ENCODE data around the gene SLC2A6. TPM values are rescaled to one million over a fixed set of nuclear protein-coding genes. Genes with fewer than 3 reads are reported as not detected.

SLC2A6 gene
- total and polyA plus RNA-seq, 2 donors (not counting 1 experiment from before 2014, with no cell fraction given) = 7.6 to 9.1 TPM

DNA sequence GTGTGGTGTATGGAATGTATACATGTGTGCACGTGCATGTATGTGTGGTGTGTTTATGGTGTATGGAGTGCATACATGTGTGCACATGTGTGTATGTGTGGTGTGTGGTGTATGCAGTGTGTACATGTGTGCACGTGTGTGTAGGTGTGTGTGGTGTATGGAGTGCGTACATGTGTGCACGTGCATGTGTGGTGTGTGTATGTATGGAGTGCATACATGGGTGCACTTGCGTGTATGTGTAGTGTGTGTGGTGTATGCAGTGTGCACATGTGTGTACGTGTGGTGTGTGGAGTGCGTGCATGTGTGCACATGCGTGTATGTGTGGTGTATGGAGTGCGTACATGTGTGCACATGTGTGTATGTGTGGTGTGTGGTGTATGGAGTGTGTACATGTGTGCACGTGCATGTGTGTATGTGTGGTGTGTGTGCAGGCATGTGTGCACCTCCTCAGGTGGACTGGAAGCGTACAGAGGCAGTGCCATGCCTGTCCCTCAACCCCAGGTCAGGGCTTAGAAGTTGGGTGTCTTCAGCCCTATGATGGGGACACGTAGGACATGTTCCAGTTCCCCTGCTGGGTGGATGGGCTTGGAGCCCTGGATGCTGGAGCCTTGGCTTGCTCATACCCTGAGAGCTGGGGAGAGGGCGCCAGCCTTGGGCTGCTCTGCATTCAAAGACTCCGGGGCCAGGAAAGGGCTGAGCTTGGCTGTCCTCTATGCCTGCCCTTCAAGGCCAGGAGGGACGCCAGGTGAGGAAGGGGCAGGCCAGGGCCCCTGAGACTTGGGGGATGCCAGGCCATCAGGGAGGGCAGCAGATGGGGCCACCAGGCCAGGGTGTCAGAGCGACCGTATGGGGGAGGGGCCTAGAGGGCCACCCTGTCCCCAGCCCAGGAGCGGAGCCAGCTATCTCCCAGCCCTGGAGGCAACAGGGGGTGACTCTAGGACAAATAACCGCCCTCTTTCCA lies 33.6 kb upstream of the SLC2A6 start:
- peaks cover 5% of the 10 kb centered on the region for H3K27me3 ChIP-seq (ENCODE audit: control insufficient read depth, insufficient read depth, low read length)
- no peak overlapping the region for H2AFZ ChIP-seq (ENCODE audit: low read length)
- H3K36me3 ChIP-seq (ENCODE audit: control insufficient read depth, insufficient read depth, low read length) = no peaks in the 10 kb centered on the region
- H3K9me3 ChIP-seq (ENCODE audit: control insufficient read depth, insufficient read depth, low read depth, low read length) = peaks cover 3% of the 10 kb centered on the region
- H3K4me2 ChIP-seq (ENCODE audit: extremely low read depth, insufficient read depth, low read length) = no peak overlapping the region
- H3K4me1 ChIP-seq (ENCODE audit: control insufficient read depth, extremely low read depth, insufficient read depth, low read length) = no peaks in the 10 kb centered on the region
- no peaks in the 10 kb centered on the region for H3K79me2 ChIP-seq (ENCODE audit: control insufficient read depth, insufficient read depth, low read length)
- no peak overlapping the region for H3K4me3 ChIP-seq (replicated peaks in 1 of 4; ENCODE audit: control extremely low read depth in 1 of 4, insufficient read depth in 1 of 4, low read depth in 3 of 4, low read length in 4 of 4)
- TF ChIP-seq, protein P1, sequence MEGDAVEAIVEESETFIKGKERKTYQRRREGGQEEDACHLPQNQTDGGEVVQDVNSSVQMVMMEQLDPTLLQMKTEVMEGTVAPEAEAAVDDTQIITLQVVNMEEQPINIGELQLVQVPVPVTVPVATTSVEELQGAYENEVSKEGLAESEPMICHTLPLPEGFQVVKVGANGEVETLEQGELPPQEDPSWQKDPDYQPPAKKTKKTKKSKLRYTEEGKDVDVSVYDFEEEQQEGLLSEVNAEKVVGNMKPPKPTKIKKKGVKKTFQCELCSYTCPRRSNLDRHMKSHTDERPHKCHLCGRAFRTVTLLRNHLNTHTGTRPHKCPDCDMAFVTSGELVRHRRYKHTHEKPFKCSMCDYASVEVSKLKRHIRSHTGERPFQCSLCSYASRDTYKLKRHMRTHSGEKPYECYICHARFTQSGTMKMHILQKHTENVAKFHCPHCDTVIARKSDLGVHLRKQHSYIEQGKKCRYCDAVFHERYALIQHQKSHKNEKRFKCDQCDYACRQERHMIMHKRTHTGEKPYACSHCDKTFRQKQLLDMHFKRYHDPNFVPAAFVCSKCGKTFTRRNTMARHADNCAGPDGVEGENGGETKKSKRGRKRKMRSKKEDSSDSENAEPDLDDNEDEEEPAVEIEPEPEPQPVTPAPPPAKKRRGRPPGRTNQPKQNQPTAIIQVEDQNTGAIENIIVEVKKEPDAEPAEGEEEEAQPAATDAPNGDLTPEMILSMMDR (conservative IDR thresholded peaks at IDR 0.05 in 1 of 2, IDR thresholded peaks at IDR 0.05 in 1 of 2; ENCODE audit: low read depth in 1 of 2, low read length in 2 of 2) = no peak
- TF ChIP-seq EZH2 (IDR thresholded peaks at IDR 0.05; ENCODE audit: low read length, missing control alignments) = no peak
- no peak for DNase-seq (ENCODE audit: low read depth in 2 of 2)
- no peak overlapping the region for H3K27ac ChIP-seq (ENCODE audit: insufficient read depth, low read length)
- no peaks in the 10 kb centered on the region for H4K20me1 ChIP-seq (ENCODE audit: control insufficient read depth, extremely low read depth, insufficient read depth, low read length)
- H3K9ac ChIP-seq (ENCODE audit: insufficient read depth, low read length) = no peak overlapping the region

DNA sequence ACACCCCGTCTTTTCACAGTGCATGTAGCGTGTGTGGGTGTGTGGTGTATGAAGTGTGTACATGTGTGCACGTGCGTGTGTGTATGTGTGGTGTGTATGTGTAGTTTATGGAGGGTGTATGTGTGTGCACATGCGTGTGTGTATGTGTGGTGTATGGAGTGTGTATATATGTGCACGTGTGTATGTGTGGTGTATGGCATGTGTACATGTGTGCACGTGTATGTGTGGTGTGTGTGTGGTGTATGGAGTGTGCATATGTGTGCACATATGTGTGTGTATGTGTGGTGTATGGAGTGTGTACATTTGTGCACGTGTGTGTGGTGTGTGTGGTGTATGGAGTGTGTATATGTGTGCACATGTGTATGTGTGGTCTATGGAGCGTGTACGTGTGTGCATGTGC lies 32.7 kb upstream of the SLC2A6 start:
- Histone ChIP-seq H3K4me1 (ENCODE audit: control insufficient read depth, extremely low read depth, insufficient read depth, low read length) (peaks cover 3% of the 10 kb centered on the region), H3K4me3 (replicated peaks in 1 of 4; ENCODE audit: control extremely low read depth in 1 of 4, insufficient read depth in 1 of 4, low read depth in 3 of 4, low read length in 4 of 4) (no peak overlapping the region), H4K20me1 (ENCODE audit: control insufficient read depth, extremely low read depth, insufficient read depth, low read length) (no peaks in the 10 kb centered on the region), H3K4me2 (ENCODE audit: extremely low read depth, insufficient read depth, low read length) (no peak overlapping the region), H3K27ac (ENCODE audit: insufficient read depth, low read length) (no peak overlapping the region), H3K27me3 (ENCODE audit: control insufficient read depth, insufficient read depth, low read length) (peaks cover 5% of the 10 kb centered on the region), H2AFZ (ENCODE audit: low read length) (no peak overlapping the region), H3K9ac (ENCODE audit: insufficient read depth, low read length) (no peak overlapping the region), H3K36me3 (ENCODE audit: control insufficient read depth, insufficient read depth, low read length) (no peaks in the 10 kb centered on the region), H3K9me3 (ENCODE audit: control insufficient read depth, insufficient read depth, low read depth, low read length) (peaks cover 3% of the 10 kb centered on the region), H3K79me2 (ENCODE audit: control insufficient read depth, insufficient read depth, low read length) (no peaks in the 10 kb centered on the region)
- DNase-seq (ENCODE audit: low read depth in 2 of 2) = no peak
- no peak for TF ChIP-seq EZH2 (IDR thresholded peaks at IDR 0.05; ENCODE audit: low read length, missing control alignments)
- TF ChIP-seq, protein P1 (conservative IDR thresholded peaks at IDR 0.05 in 1 of 2, IDR thresholded peaks at IDR 0.05 in 1 of 2; ENCODE audit: low read depth in 1 of 2, low read length in 2 of 2) = no peak

DNA sequence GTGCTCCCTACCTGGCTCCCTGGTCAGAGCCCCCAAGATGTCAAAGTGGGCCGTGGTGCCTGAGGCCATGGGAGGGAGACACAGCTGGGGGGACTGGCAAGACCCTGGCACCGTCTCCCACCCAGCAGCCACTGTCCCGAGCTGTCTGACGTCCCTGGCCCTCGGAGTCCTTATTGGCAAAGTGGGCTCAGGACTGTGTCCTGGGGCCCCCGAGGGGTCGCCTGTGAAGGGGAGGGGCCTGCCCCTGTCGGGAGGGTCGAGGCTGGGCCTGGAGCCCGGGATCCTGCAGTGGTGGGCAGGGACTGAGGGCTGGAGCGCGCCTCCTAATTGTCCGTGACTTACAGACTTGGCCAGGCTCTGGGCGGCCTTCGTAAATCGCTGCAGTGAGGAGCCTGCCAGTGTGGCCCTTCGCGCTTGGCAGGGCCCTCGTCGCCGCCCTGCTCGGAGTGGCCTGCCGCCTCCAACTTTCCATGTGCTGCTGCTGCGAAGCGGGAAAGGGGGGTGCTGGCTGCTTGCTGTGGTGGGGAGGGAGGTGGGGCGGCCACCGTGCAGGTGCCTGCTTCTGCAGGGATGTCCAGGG lies 32.1 kb upstream of the SLC2A6 start:
- TF ChIP-seq, protein P1 (conservative IDR thresholded peaks at IDR 0.05 in 1 of 2, IDR thresholded peaks at IDR 0.05 in 1 of 2; ENCODE audit: low read depth in 1 of 2, low read length in 2 of 2) = no peak
- no peak for TF ChIP-seq EZH2 (IDR thresholded peaks at IDR 0.05; ENCODE audit: low read length, missing control alignments)
- no peak overlapping the region for H3K27ac ChIP-seq (ENCODE audit: insufficient read depth, low read length)
- no peak overlapping the region for H3K4me3 ChIP-seq (replicated peaks in 1 of 4; ENCODE audit: control extremely low read depth in 1 of 4, insufficient read depth in 1 of 4, low read depth in 3 of 4, low read length in 4 of 4)
- H3K4me2 ChIP-seq (ENCODE audit: extremely low read depth, insufficient read depth, low read length) = no peak overlapping the region
- H3K79me2 ChIP-seq (ENCODE audit: control insufficient read depth, insufficient read depth, low read length) = no peaks in the 10 kb centered on the region
- peaks cover 5% of the 10 kb centered on the region for H3K4me1 ChIP-seq (ENCODE audit: control insufficient read depth, extremely low read depth, insufficient read depth, low read length)
- peaks cover 5% of the 10 kb centered on the region for H3K27me3 ChIP-seq (ENCODE audit: control insufficient read depth, insufficient read depth, low read length)
- no peak overlapping the region for H2AFZ ChIP-seq (ENCODE audit: low read length)
- H4K20me1 ChIP-seq (ENCODE audit: control insufficient read depth, extremely low read depth, insufficient read depth, low read length) = no peaks in the 10 kb centered on the region
- no peak overlapping the region for H3K9ac ChIP-seq (ENCODE audit: insufficient read depth, low read length)
- H3K36me3 ChIP-seq (ENCODE audit: control insufficient read depth, insufficient read depth, low read length) = no peaks in the 10 kb centered on the region
- H3K9me3 ChIP-seq (ENCODE audit: control insufficient read depth, insufficient read depth, low read depth, low read length) = peaks cover 3% of the 10 kb centered on the region
- DNase-seq (ENCODE audit: low read depth in 2 of 2) = no peak
